ENCODE data around the gene ZFP69.
"Not testable (repeated sequence)": the region's sequence is repeated elsewhere in the genome, so short reads cannot be mapped to it uniquely, and the experiment has no call there.

The ZFP69 gene

GRCh38 chr1:40495315-40495903 lies 18.3 kb downstream of the ZFP69 start:
- DNase-seq (ENCODE audit: low spot score) = no peak
- TF ChIP-seq CTCF (IDR thresholded peaks at IDR 0.05; ENCODE audit: extremely low read depth, insufficient read depth, missing control alignments) = no peak
- in situ Hi-C loops (cut with MboI; ENCODE audit: low pct_unique_long_range_greater_than_20kb, low sequenced_read_pairs, unreplicated experiment) = no loop called here

GRCh38 chr1:40502651-40503050 lies 25.6 kb downstream of the ZFP69 start:
- in situ Hi-C loops (cut with MboI; ENCODE audit: low pct_unique_long_range_greater_than_20kb, low sequenced_read_pairs, unreplicated experiment) = not testable (repeated sequence)

GRCh38 chr1:40507973-40508372 lies 30.9 kb downstream of the ZFP69 start:
- in situ Hi-C loops (cut with MboI; ENCODE audit: low pct_unique_long_range_greater_than_20kb, low sequenced_read_pairs, unreplicated experiment) = no loop called here
- no peak for TF ChIP-seq CTCF (IDR thresholded peaks at IDR 0.05; ENCODE audit: extremely low read depth, insufficient read depth, missing control alignments)
- DNase-seq (ENCODE audit: low spot score) = no peak

More at GRCh38 chr1:40502651-40503050, 25.6 kb downstream of the ZFP69 start:
- DNase-seq (ENCODE audit: low spot score) = not testable (repeated sequence)

- no peak for TF ChIP-seq CTCF (IDR thresholded peaks at IDR 0.05; ENCODE audit: extremely low read depth, insufficient read depth, missing control alignments)
- peak; percentile 83 for DNase-seq (ENCODE audit: low spot score)
- in situ Hi-C loops (cut with MboI; ENCODE audit: low pct_unique_long_range_greater_than_20kb, low sequenced_read_pairs, unreplicated experiment) = no loop called here
Observed at GRCh38 chr1:40508375-40509341, 31.6 kb downstream of the ZFP69 start, which contains the start of gene EXO5. Gene EXO5 (plus strand): TSS chr1:40508767. CDS start chr1:40514545, 5,778 bp downstream.

GRCh38 chr1:40519517-40519916 lies 42.4 kb downstream of the ZFP69 start:
- no peak for TF ChIP-seq CTCF (IDR thresholded peaks at IDR 0.05; ENCODE audit: extremely low read depth, insufficient read depth, missing control alignments)
- DNase-seq (ENCODE audit: low spot score) = no peak
- in situ Hi-C loops (cut with MboI; ENCODE audit: low pct_unique_long_range_greater_than_20kb, low sequenced_read_pairs, unreplicated experiment) = no loop called here

GRCh38 chr1:40530735-40531380 lies 53.8 kb downstream of the ZFP69 start:
- DNase-seq (ENCODE audit: low spot score) = peak; percentile 25
- no peak for TF ChIP-seq CTCF (IDR thresholded peaks at IDR 0.05; ENCODE audit: extremely low read depth, insufficient read depth, missing control alignments)
- in situ Hi-C loops (cut with MboI; ENCODE audit: low pct_unique_long_range_greater_than_20kb, low sequenced_read_pairs, unreplicated experiment) = no loop called here
